GM23338 (cell line): Measurements from ENCODE around the gene MED13L. TPM values are rescaled to one million over a fixed set of nuclear protein-coding genes. Genes with fewer than 3 reads are reported as not detected.

Experiments
- ATAC-seq: fragments of 200-7000 bp; cut with Tn5 transposase; 3 replicates; pipeline ENCODE4 v1.9.1; 2020
- DNase-seq: peaks from one replicate; pipeline ENCODE4 v3.0.0-alpha.2; 2015; ENCODE audit warnings: low spot score
- H2AFZ ChIP-seq: fragments of 200-600 bp; sonication (generic); 2 replicates; pipeline ENCODE4 v1.8.0; 2016; ENCODE audit warnings: antibody characterized with exemption, mild to moderate bottlenecking, moderate library complexity
- H3F3A ChIP-seq: fragments of 200-600 bp; sonication (generic); replicated peaks from 2 replicates; pipeline ENCODE4 v1.8.0; 2017; ENCODE audit warnings: antibody characterized with exemption, mixed run types, low read depth
- H3K27ac ChIP-seq: fragments of 200-600 bp; sonication (generic); 2 replicates; pipeline ENCODE4 v1.6.1; 2016; ENCODE audit warnings: low read depth
- H3K27me3 ChIP-seq: fragments of 200-600 bp; sonication (generic); 2 replicates; pipeline ENCODE4 v1.8.0; 2016; ENCODE audit warnings: mild to moderate bottlenecking, mixed run types, moderate library complexity; ENCODE audit not compliant: insufficient read depth
- H3K36me3 ChIP-seq: fragments of 200-600 bp; sonication (generic); 2 replicates; pipeline ENCODE4 v1.8.0; 2016; ENCODE audit warnings: mild to moderate bottlenecking; ENCODE audit not compliant: insufficient read depth
- H3K4me1 ChIP-seq: fragments of 200-600 bp; sonication (generic); 2 replicates; pipeline ENCODE4 v1.8.0; 2016; ENCODE audit warnings: mild to moderate bottlenecking, moderate library complexity; ENCODE audit not compliant: insufficient read depth
- H3K4me2 ChIP-seq: fragments of 200-600 bp; sonication (generic); 2 replicates; pipeline ENCODE4 v1.7.1; 2017; ENCODE audit warnings: mixed run types
- H3K4me3 ChIP-seq: fragments of 200-600 bp; sonication (generic); 2 replicates; pipeline ENCODE4 v1.6.1; 2016; ENCODE audit warnings: mixed run types
- H3K79me2 ChIP-seq: fragments of 200-600 bp; sonication (generic); replicated peaks from 2 replicates; pipeline ENCODE4 v1.8.0; 2017; ENCODE audit warnings: mild to moderate bottlenecking; ENCODE audit not compliant: insufficient read depth
- H3K9me2 ChIP-seq: fragments of 200-600 bp; sonication (generic); 2 replicates; pipeline ENCODE4 v1.8.0; 2017; ENCODE audit not compliant: insufficient read depth
- H4K20me1 ChIP-seq: fragments of 200-600 bp; sonication (generic); replicated peaks from 2 replicates; pipeline ENCODE4 v1.8.0; 2017; ENCODE audit warnings: mild to moderate bottlenecking; ENCODE audit not compliant: insufficient read depth
- H3K27ac Mint-ChIP-seq: 2 replicates; pipeline ENCODE4 v1.8.0; 2020; ENCODE audit warnings: inconsistent platforms, mild to moderate bottlenecking, moderate library complexity, mixed read lengths
- H3K27me3 Mint-ChIP-seq: 3 replicates; pipeline ENCODE4 v1.8.0; 2022; ENCODE audit warnings: low read depth, mild to moderate bottlenecking, moderate library complexity, mixed read lengths, inconsistent platforms; ENCODE audit not compliant: insufficient read depth, poor library complexity
- H3K36me3 Mint-ChIP-seq: 3 replicates; pipeline ENCODE4 v1.8.0; 2021; ENCODE audit warnings: low read depth, mild to moderate bottlenecking, inconsistent platforms, moderate library complexity, mixed read lengths
- H3K4me1 Mint-ChIP-seq: 3 replicates; pipeline ENCODE4 v1.8.0; 2020; ENCODE audit warnings: mild to moderate bottlenecking, inconsistent platforms, mixed read lengths
- H3K4me3 Mint-ChIP-seq: 3 replicates; pipeline ENCODE4 v1.8.0; 2021; ENCODE audit warnings: moderate library complexity, mild to moderate bottlenecking, inconsistent platforms, mixed read lengths
- H3K9me3 Mint-ChIP-seq: 3 replicates; pipeline ENCODE4 v1.8.0; 2020; ENCODE audit warnings: moderate library complexity, mild to moderate bottlenecking, inconsistent platforms, mixed read lengths
- CREB1 ChIP-seq: fragments of 250-450 bp; sonication (Bioruptor Pico); IDR thresholded peaks from 2 replicates; pipeline ENCODE4 v1.5.0; 2020; ENCODE audit warnings: low read depth, mild to moderate bottlenecking, moderate library complexity
- ETS1 ChIP-seq: IDR thresholded peaks from 2 replicates; pipeline ENCODE4 v1.6.1; 2016; ENCODE audit warnings: antibody characterized with exemption
- EZH2 ChIP-seq: fragments of 200-600 bp; sonication (generic); IDR thresholded peaks from one replicate; pipeline ENCODE4 v1.8.0; 2017; ENCODE audit warnings: antibody characterized with exemption, mild to moderate bottlenecking, low read depth; ENCODE audit not compliant: unreplicated experiment
- EZH2phosphoT487 ChIP-seq: fragments of 200-600 bp; sonication (generic); IDR thresholded peaks from one replicate; pipeline ENCODE4 v1.8.1; 2018; ENCODE audit warnings: antibody characterized with exemption; ENCODE audit not compliant: unreplicated experiment
- JUNB ChIP-seq: IDR thresholded peaks from one replicate; pipeline ENCODE4 v1.6.1; 2016; ENCODE audit warnings: antibody characterized with exemption; ENCODE audit not compliant: unreplicated experiment
- STAT1 ChIP-seq: IDR thresholded peaks from one replicate; pipeline ENCODE4 v1.6.1; 2016; ENCODE audit warnings: antibody characterized with exemption; ENCODE audit not compliant: unreplicated experiment
- ZNF331 ChIP-seq: fragments of 250-450 bp; sonication (Bioruptor Pico); IDR thresholded peaks from 2 replicates; pipeline ENCODE4 v1.5.0; 2020; ENCODE audit warnings: low read depth, mild to moderate bottlenecking, moderate library complexity
- polyA plus RNA-seq: library from polyadenylated mRNA; unstranded; fragments of >200 nt; fragmentation: Nextera tagmentation; extraction: Ambion mirVana; gene quantifications from 2 replicates; pipeline ENCODE4 v1.2.1, GENCODE V29; 2016
- total RNA-seq: library from RNA; depleted of rRNA; stranded (reverse); fragments of >200 nt; shearing (Covaris generic); gene quantifications from 2 replicates; pipeline ENCODE4 v1.2.3, GENCODE V29; 2014
- TF ChIP-seq, protein P1 (sequence below): IDR thresholded peaks from one replicate; pipeline ENCODE4 v1.6.1; 2018; ENCODE audit warnings: antibody characterized with exemption; ENCODE audit not compliant: unreplicated experiment

The MED13L gene
- total and polyA plus RNA-seq, 2 experiments from 2014 or later: 20.9 to 73.6 TPM

- TF ChIP-seq, protein P1, sequence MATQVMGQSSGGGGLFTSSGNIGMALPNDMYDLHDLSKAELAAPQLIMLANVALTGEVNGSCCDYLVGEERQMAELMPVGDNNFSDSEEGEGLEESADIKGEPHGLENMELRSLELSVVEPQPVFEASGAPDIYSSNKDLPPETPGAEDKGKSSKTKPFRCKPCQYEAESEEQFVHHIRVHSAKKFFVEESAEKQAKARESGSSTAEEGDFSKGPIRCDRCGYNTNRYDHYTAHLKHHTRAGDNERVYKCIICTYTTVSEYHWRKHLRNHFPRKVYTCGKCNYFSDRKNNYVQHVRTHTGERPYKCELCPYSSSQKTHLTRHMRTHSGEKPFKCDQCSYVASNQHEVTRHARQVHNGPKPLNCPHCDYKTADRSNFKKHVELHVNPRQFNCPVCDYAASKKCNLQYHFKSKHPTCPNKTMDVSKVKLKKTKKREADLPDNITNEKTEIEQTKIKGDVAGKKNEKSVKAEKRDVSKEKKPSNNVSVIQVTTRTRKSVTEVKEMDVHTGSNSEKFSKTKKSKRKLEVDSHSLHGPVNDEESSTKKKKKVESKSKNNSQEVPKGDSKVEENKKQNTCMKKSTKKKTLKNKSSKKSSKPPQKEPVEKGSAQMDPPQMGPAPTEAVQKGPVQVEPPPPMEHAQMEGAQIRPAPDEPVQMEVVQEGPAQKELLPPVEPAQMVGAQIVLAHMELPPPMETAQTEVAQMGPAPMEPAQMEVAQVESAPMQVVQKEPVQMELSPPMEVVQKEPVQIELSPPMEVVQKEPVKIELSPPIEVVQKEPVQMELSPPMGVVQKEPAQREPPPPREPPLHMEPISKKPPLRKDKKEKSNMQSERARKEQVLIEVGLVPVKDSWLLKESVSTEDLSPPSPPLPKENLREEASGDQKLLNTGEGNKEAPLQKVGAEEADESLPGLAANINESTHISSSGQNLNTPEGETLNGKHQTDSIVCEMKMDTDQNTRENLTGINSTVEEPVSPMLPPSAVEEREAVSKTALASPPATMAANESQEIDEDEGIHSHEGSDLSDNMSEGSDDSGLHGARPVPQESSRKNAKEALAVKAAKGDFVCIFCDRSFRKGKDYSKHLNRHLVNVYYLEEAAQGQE: no peak
- TF ChIP-seq STAT1 (no peak), ETS1 (no peak)
These were observed 3.2 kb upstream of the MED13L start (continued) for GRCh38 chr12:116280595-116281290.

GRCh38 chr12:116278667-116279066 lies 1.2 kb upstream of the MED13L start:
- Mint-ChIP-seq H3K4me1 (peaks cover 56% of the 10 kb centered on the region), H3K9me3 (no peaks in the 10 kb centered on the region), H3K27ac (no peak overlapping the region), H3K36me3 (peaks cover 5% of the 10 kb centered on the region; the same call in 1 of the 3 replicates), H3K27me3 (peaks cover 13% of the 10 kb centered on the region), H3K4me3 (peak overlapping the region; percentile 89)
- H3K79me2 ChIP-seq: peaks cover 31% of the 10 kb centered on the region
- peak overlapping the region; percentile 76 for H2AFZ ChIP-seq
- H3K36me3 ChIP-seq: no peaks in the 10 kb centered on the region
- no peak overlapping the region for H3K27ac ChIP-seq
- no peaks in the 10 kb centered on the region for H3K27me3 ChIP-seq
- DNase-seq (no peak), ATAC-seq (peak; percentile 13)
- H3K4me3 ChIP-seq: peak overlapping the region; percentile 69
- H3K9me2 ChIP-seq: no peaks in the 10 kb centered on the region
- TF ChIP-seq EZH2: no peak
- TF ChIP-seq EZH2phosphoT487: no peak
- TF ChIP-seq, protein P1: no peak
- TF ChIP-seq CREB1: no peak
- TF ChIP-seq ZNF331 (CRISPR knock-in tag): no peak
- TF ChIP-seq JUNB: no peak
- H3K4me1 ChIP-seq: peaks cover 43% of the 10 kb centered on the region
- H3F3A ChIP-seq: peaks cover 5% of the 10 kb centered on the region; the same call in 1 of the 2 replicates
- peaks cover 9% of the 10 kb centered on the region; the same call in 1 of the 2 replicates for H4K20me1 ChIP-seq
- H3K4me2 ChIP-seq: peak overlapping the region; percentile 76
